ENCODE data around the gene GGTA1.
"Not testable (repeated sequence)": the region's sequence is repeated elsewhere in the genome, so short reads cannot be mapped to it uniquely, and the experiment has no call there.

Gene GGTA1

GRCh38 chr9:121499427-121500164 is at the start of gene GGTA1:
Gene GGTA1 (minus strand): TSS chr9:121499844. CDS start chr9:121467922, 31,922 bp downstream.
- DNase-seq, result no peak

GRCh38 chr9:121548666-121549065 is 49.0 kb upstream of the GGTA1 start:
- no peak for DNase-seq

GRCh38 chr9:121545875-121546423 is 46.3 kb upstream of the GGTA1 start:
- DNase-seq, result peak; percentile 39

- DNase-seq, result no peak
Measured at GRCh38 chr9:121545150-121545874, 45.7 kb upstream of the GGTA1 start.

GRCh38 chr9:121542025-121542424 is 42.4 kb upstream of the GGTA1 start:
- DNase-seq, result no peak

GRCh38 chr9:121541256-121541655 is 41.6 kb upstream of the GGTA1 start:
- DNase-seq, result no peak

GRCh38 chr9:121538221-121538620 is 38.6 kb upstream of the GGTA1 start:
- no peak for DNase-seq

GRCh38 chr9:121537283-121537682 is 37.6 kb upstream of the GGTA1 start:
- no peak for DNase-seq

GRCh38 chr9:121532881-121533280 is 33.2 kb upstream of the GGTA1 start:
- no peak for DNase-seq

- no peak for DNase-seq
Measured at GRCh38 chr9:121529237-121529987, 29.8 kb upstream of the GGTA1 start.

GRCh38 chr9:121528642-121529041 is 29.0 kb upstream of the GGTA1 start:
- no peak for DNase-seq

- no peak for DNase-seq
Measured at GRCh38 chr9:121527371-121527770, 27.7 kb upstream of the GGTA1 start.

- DNase-seq, result not testable (repeated sequence)
Measured at GRCh38 chr9:121519688-121520087, 20.0 kb upstream of the GGTA1 start.

- DNase-seq, result no peak
Measured at GRCh38 chr9:121518634-121519033, 19.0 kb upstream of the GGTA1 start.

- not testable (repeated sequence) for DNase-seq
Measured at GRCh38 chr9:121513166-121513565, 13.5 kb upstream of the GGTA1 start.

- no peak for DNase-seq
Measured at GRCh38 chr9:121510766-121511550, 11.3 kb upstream of the GGTA1 start.

- no peak for DNase-seq
Measured at GRCh38 chr9:121509180-121509579, 9.5 kb upstream of the GGTA1 start.

GRCh38 chr9:121508415-121508814 is 8.8 kb upstream of the GGTA1 start:
- no peak for DNase-seq

- DNase-seq, result no peak
Measured at GRCh38 chr9:121505903-121506735, 6.5 kb upstream of the GGTA1 start.

- no peak for DNase-seq
Measured at GRCh38 chr9:121503444-121503843, 3.8 kb upstream of the GGTA1 start.

- DNase-seq, result no peak
Measured at GRCh38 chr9:121500165-121500478, 478 bp upstream of the GGTA1 start.

- no peak for DNase-seq
Measured at GRCh38 chr9:121499177-121499426, 542 bp downstream of the GGTA1 start.

Measured in NCI-H1694 (cell line).